Posterior cingulate gyrus (tissue), 11 donors: Measurements from ENCODE around the gene COPS4.
"Not testable (repeated sequence)": the region's sequence is repeated elsewhere in the genome, so short reads cannot be mapped to it uniquely, and the experiment has no call there.

ENCODE experiments used
- DNase-seq, 10 donors: peaks; one replicate each; pipeline versions ENCODE4 v3.0.0 to v3.0.0-alpha.2; 2020 to 2021; ENCODE audit warnings: mixed read lengths in 3 of 10
- intact Hi-C: fragments of 100-400 bp; cut with DNase I; formaldehyde crosslinking; loops from one replicate; pipeline ENCODE4 v1.15.1; 2023

The COPS4 gene

GRCh38 chr4:83074783-83075182 lies 39.8 kb downstream of the COPS4 start:
- DNase-seq, result not testable (repeated sequence)
- intact Hi-C loops, result loop anchor here (5.0 kb wide), 1 partner anchor 188 kb away; no protein-coding TSS in a partner anchor

- no peak for DNase-seq
- intact Hi-C loops, result no loop called here
Measured at GRCh38 chr4:83075311-83076095, 40.5 kb downstream of the COPS4 start.

- no peak for DNase-seq
- intact Hi-C loops, result no loop called here
Measured at GRCh38 chr4:83080561-83080960, 45.6 kb downstream of the COPS4 start.

- intact Hi-C loops, result no loop called here
- peak in 1 of 10 donors; percentile 66 for DNase-seq
Measured at GRCh38 chr4:83082777-83083176, 47.8 kb downstream of the COPS4 start.

- intact Hi-C loops, result no loop called here
- DNase-seq, result peak in 1 of 10 donors; percentile 26
Measured at GRCh38 chr4:83083925-83084475, 49.0 kb downstream of the COPS4 start.

- peak in 1 of 10 donors; percentile 17 for DNase-seq
- intact Hi-C loops, result not testable (repeated sequence)
Measured at GRCh38 chr4:83084956-83085355, 50.0 kb downstream of the COPS4 start.

- DNase-seq, result no peak
- intact Hi-C loops, result no loop called here
Measured at GRCh38 chr4:83089410-83090157, 54.6 kb downstream of the COPS4 start.

GRCh38 chr4:83093060-83093640 lies 58.2 kb downstream of the COPS4 start:
- intact Hi-C loops, result no loop called here
- DNase-seq, result no peak

- intact Hi-C loops, result no loop called here
- DNase-seq, result no peak
Measured at GRCh38 chr4:83096397-83096796, 61.4 kb downstream of the COPS4 start.

GRCh38 chr4:83104991-83105390 lies 70.0 kb downstream of the COPS4 start:
- intact Hi-C loops, result no loop called here
- no peak for DNase-seq

GRCh38 chr4:83107631-83108030 lies 72.6 kb downstream of the COPS4 start:
- DNase-seq, result peak in 1 of 10 donors; percentile 79
- intact Hi-C loops, result no loop called here

- intact Hi-C loops, result no loop called here
- no peak for DNase-seq
Measured at GRCh38 chr4:83108101-83108861, 73.3 kb downstream of the COPS4 start.

GRCh38 chr4:83109480-83110222 lies 74.7 kb downstream of the COPS4 start:
- intact Hi-C loops, result no loop called here
- DNase-seq, result peak in 3 of 10 donors; percentile 4 to 73 (median 20)

GRCh38 chr4:83110223-83110945 lies 75.4 kb downstream of the COPS4 start:
- intact Hi-C loops, result no loop called here
- DNase-seq, result peak; percentile 43 to 96 (median 72)

- DNase-seq, result no peak
- intact Hi-C loops, result no loop called here
Measured at GRCh38 chr4:83110970-83111750, 76.2 kb downstream of the COPS4 start.

GRCh38 chr4:83111751-83112141 lies 76.8 kb downstream of the COPS4 start:
- intact Hi-C loops, DNase-seq: not testable (repeated sequence)

GRCh38 chr4:83112231-83112630 lies 77.2 kb downstream of the COPS4 start:
- no peak for DNase-seq
- intact Hi-C loops, result no loop called here
